Astrocyte (in vitro differentiated cells and primary cell): Measurements from ENCODE around the gene EPAS1. TPM values are rescaled to one million over a fixed set of nuclear protein-coding genes. Genes with fewer than 3 reads are reported as not detected.

Source experiments
- DNase-seq: peaks from one replicate; pipeline ENCODE4 v3.0.0-alpha.2; 2010; ENCODE audit warnings: low read depth
- FAIRE-seq: peaks from 2 replicates; lab custom pipeline; 2011; peaks lifted over from hg19 to GRCh38; lab: Jason Lieb, UNC
- H2AFZ ChIP-seq: 2 replicates; pipeline ENCODE4 v1.6.0; 2012; ENCODE audit warnings: low read depth, low read length, inconsistent platforms
- H3K27ac ChIP-seq: 2 replicates; pipeline ENCODE4 v1.5.1; 2011; ENCODE audit warnings: low read depth, low read length, inconsistent platforms
- H3K27me3 ChIP-seq: 2 replicates; pipeline ENCODE4 v1.6.0; 2011; ENCODE audit warnings: low read length, inconsistent platforms; ENCODE audit not compliant: insufficient read depth
- H3K36me3 ChIP-seq: 2 replicates; pipeline ENCODE4 v1.5.1; 2011; ENCODE audit warnings: low read length, inconsistent platforms; ENCODE audit not compliant: insufficient read depth
- H3K4me1 ChIP-seq: 2 replicates; pipeline ENCODE4 v1.5.1; 2011; ENCODE audit warnings: low read length, inconsistent platforms; ENCODE audit not compliant: insufficient read depth
- H3K4me2 ChIP-seq: 2 replicates; pipeline ENCODE4 v1.6.0; 2012; ENCODE audit warnings: low read length, inconsistent platforms
- H3K4me3 ChIP-seq: 2 replicates; pipeline ENCODE4 v1.5.1; 2011; ENCODE audit warnings: low read depth, mild to moderate bottlenecking, low read length, inconsistent platforms; ENCODE audit not compliant: insufficient read depth
- H3K79me2 ChIP-seq: 2 replicates; pipeline ENCODE4 v1.6.0; 2012; ENCODE audit warnings: mild to moderate bottlenecking, low read length, inconsistent platforms; ENCODE audit not compliant: insufficient read depth
- H3K9ac ChIP-seq: 2 replicates; pipeline ENCODE4 v1.6.0; 2012; ENCODE audit warnings: mild to moderate bottlenecking, low read length, inconsistent platforms
- H3K9me3 ChIP-seq: 2 replicates; pipeline ENCODE4 v1.5.1; 2012; ENCODE audit warnings: low read depth, mild to moderate bottlenecking, low read length, inconsistent platforms; ENCODE audit not compliant: insufficient read depth
- H4K20me1 ChIP-seq: 2 replicates; pipeline ENCODE4 v1.6.0; 2012; ENCODE audit warnings: low read length, inconsistent platforms; ENCODE audit not compliant: insufficient read depth
- H3K27ac Mint-ChIP-seq: one replicate; pipeline ENCODE4 v1.8.0; 2021; ENCODE audit warnings: mild to moderate bottlenecking, mixed read lengths; ENCODE audit not compliant: unreplicated experiment
- H3K27me3 Mint-ChIP-seq: one replicate; pipeline ENCODE4 v1.8.0; 2021; ENCODE audit warnings: low read depth, mixed read lengths; ENCODE audit not compliant: unreplicated experiment
- H3K36me3 Mint-ChIP-seq: one replicate; pipeline ENCODE4 v1.8.0; 2021; ENCODE audit warnings: low read depth, mixed read lengths; ENCODE audit not compliant: unreplicated experiment
- H3K4me1 Mint-ChIP-seq: one replicate; pipeline ENCODE4 v1.8.0; 2021; ENCODE audit warnings: low read depth, mixed read lengths; ENCODE audit not compliant: unreplicated experiment
- H3K4me3 Mint-ChIP-seq: one replicate; pipeline ENCODE4 v1.8.0; 2021; ENCODE audit warnings: mild to moderate bottlenecking, moderate library complexity, mixed read lengths; ENCODE audit not compliant: unreplicated experiment
- H3K9me3 Mint-ChIP-seq: one replicate; pipeline ENCODE4 v1.8.0; 2021; ENCODE audit warnings: mild to moderate bottlenecking, mixed read lengths; ENCODE audit not compliant: unreplicated experiment
- CTCF ChIP-seq: IDR thresholded peaks from 2 replicates; pipeline ENCODE4 v1.5.1; 2011; ENCODE audit warnings: low read depth, mild to moderate bottlenecking, inconsistent platforms, low read length, moderate library complexity; ENCODE audit not compliant: insufficient read depth
- EZH2 ChIP-seq: IDR thresholded peaks from 2 replicates; pipeline ENCODE4 v1.6.1; 2012; ENCODE audit warnings: mild to moderate bottlenecking, low read length, inconsistent platforms; ENCODE audit not compliant: insufficient read depth
- total RNA-seq: library from RNA; stranded (reverse); gene quantifications from 2 replicates; pipeline ENCODE4 v1.2.1, GENCODE V29; 2021

The EPAS1 gene
- total RNA-seq, 1 donor from 2014 or later, result 42.8 TPM

GRCh38 chr2:46340740-46341420, 43.7 kb downstream of the EPAS1 start:
- Histone ChIP-seq H3K27me3 (peaks cover 6% of the 10 kb centered on the region), H3K4me2 (no peak overlapping the region), H3K4me1 (peaks cover 8% of the 10 kb centered on the region), H3K9me3 (no peaks in the 10 kb centered on the region), H4K20me1 (no peaks in the 10 kb centered on the region), H3K79me2 (no peaks in the 10 kb centered on the region), H3K27ac (no peak overlapping the region), H3K9ac (no peak overlapping the region), H3K36me3 (no peaks in the 10 kb centered on the region), H2AFZ (no peak overlapping the region), H3K4me3 (no peak overlapping the region)
- Mint-ChIP-seq H3K4me1 (peaks cover 21% of the 10 kb centered on the region), H3K27me3 (peaks cover 28% of the 10 kb centered on the region), H3K27ac (no peak overlapping the region), H3K4me3 (no peak overlapping the region), H3K36me3 (peaks cover 2% of the 10 kb centered on the region), H3K9me3 (no peaks in the 10 kb centered on the region)
- peak; percentile 53 for DNase-seq
- FAIRE-seq, result no peak
- TF ChIP-seq CTCF (no peak), EZH2 (no peak)

GRCh38 chr2:46342566-46343315, 45.5 kb downstream of the EPAS1 start:
- H4K20me1 ChIP-seq, result no peaks in the 10 kb centered on the region
- H3K9me3 ChIP-seq, result no peaks in the 10 kb centered on the region
- H3K36me3 ChIP-seq, result no peaks in the 10 kb centered on the region
- DNase-seq (no peak), FAIRE-seq (no peak)
- no peaks in the 10 kb centered on the region for H3K4me1 ChIP-seq
- H2AFZ ChIP-seq, result no peak overlapping the region
- H3K27ac Mint-ChIP-seq, result no peak overlapping the region
- TF ChIP-seq EZH2 (no peak), CTCF (no peak)
- H3K9ac ChIP-seq, result no peak overlapping the region
- no peak overlapping the region for H3K4me3 Mint-ChIP-seq
- no peak overlapping the region for H3K4me3 ChIP-seq
- H3K4me1 Mint-ChIP-seq, result peaks cover 9% of the 10 kb centered on the region
- H3K9me3 Mint-ChIP-seq, result peaks cover under 1% of the 10 kb centered on the region
- no peak overlapping the region for H3K4me2 ChIP-seq
- peaks cover 7% of the 10 kb centered on the region for H3K27me3 ChIP-seq
- no peaks in the 10 kb centered on the region for H3K79me2 ChIP-seq
- H3K36me3 Mint-ChIP-seq, result peaks cover 16% of the 10 kb centered on the region
- no peak overlapping the region for H3K27ac ChIP-seq
- H3K27me3 Mint-ChIP-seq, result peaks cover 45% of the 10 kb centered on the region

- Histone ChIP-seq H3K36me3 (no peaks in the 10 kb centered on the region), H3K9me3 (no peaks in the 10 kb centered on the region), H3K27ac (no peak overlapping the region), H2AFZ (no peak overlapping the region), H4K20me1 (no peaks in the 10 kb centered on the region), H3K4me3 (no peak overlapping the region), H3K79me2 (no peaks in the 10 kb centered on the region), H3K4me2 (no peak overlapping the region), H3K27me3 (peaks cover 7% of the 10 kb centered on the region), H3K4me1 (no peaks in the 10 kb centered on the region), H3K9ac (no peak overlapping the region)
- no peak overlapping the region for H3K27ac Mint-ChIP-seq
- DNase-seq (no peak), FAIRE-seq (no peak)
- H3K9me3 Mint-ChIP-seq, result peaks cover 1% of the 10 kb centered on the region
- peaks cover 49% of the 10 kb centered on the region for H3K27me3 Mint-ChIP-seq
- peaks cover 19% of the 10 kb centered on the region for H3K36me3 Mint-ChIP-seq
- no peak overlapping the region for H3K4me3 Mint-ChIP-seq
- no peak for TF ChIP-seq EZH2
- no peak for TF ChIP-seq CTCF
- peaks cover 9% of the 10 kb centered on the region for H3K4me1 Mint-ChIP-seq
Measured at GRCh38 chr2:46344706-46345105, 47.5 kb downstream of the EPAS1 start.
